ENCODE results near the gene AGFG2.

DNA sequence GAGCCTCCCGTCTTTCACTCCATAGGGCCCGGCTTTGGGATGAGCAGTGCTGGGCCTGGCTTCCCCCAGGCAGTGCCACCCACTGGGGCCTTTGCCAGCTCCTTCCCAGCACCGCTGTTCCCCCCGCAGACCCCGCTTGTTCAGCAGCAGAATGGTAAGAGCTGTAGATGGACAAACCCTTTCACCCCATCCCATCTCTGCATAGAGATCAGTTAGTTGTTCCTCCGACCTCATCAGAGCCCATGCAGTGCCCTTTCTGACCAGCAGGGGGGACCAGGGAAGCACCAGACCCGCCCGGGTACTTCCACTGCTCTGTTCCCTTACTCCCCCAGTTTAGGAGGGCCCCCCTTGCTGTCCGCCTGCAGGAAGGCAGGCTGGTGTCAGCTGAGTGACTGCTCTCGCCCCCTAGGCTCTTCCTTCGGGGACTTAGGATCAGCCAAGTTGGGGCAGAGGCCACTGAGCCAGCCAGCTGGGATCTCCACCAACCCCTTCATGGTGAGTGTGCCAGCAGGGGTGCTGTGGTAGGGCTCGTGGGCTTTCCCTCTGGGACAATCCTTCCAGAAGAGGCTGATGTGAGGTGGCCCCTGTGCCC is 24.9 kb downstream of the AGFG2 start:
- TF ChIP-seq YY1 (IDR thresholded peaks at IDR 0.05) (no peak), GABPA (IDR thresholded peaks at IDR 0.05 in 1 of 2, conservative IDR thresholded peaks at IDR 0.05 in 1 of 2) (no peak)
- TF ChIP-seq, protein P1, sequence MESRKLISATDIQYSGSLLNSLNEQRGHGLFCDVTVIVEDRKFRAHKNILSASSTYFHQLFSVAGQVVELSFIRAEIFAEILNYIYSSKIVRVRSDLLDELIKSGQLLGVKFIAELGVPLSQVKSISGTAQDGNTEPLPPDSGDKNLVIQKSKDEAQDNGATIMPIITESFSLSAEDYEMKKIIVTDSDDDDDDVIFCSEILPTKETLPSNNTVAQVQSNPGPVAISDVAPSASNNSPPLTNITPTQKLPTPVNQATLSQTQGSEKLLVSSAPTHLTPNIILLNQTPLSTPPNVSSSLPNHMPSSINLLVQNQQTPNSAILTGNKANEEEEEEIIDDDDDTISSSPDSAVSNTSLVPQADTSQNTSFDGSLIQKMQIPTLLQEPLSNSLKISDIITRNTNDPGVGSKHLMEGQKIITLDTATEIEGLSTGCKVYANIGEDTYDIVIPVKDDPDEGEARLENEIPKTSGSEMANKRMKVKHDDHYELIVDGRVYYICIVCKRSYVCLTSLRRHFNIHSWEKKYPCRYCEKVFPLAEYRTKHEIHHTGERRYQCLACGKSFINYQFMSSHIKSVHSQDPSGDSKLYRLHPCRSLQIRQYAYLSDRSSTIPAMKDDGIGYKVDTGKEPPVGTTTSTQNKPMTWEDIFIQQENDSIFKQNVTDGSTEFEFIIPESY (IDR thresholded peaks at IDR 0.05) = no peak
- TF ChIP-seq, protein P2, sequence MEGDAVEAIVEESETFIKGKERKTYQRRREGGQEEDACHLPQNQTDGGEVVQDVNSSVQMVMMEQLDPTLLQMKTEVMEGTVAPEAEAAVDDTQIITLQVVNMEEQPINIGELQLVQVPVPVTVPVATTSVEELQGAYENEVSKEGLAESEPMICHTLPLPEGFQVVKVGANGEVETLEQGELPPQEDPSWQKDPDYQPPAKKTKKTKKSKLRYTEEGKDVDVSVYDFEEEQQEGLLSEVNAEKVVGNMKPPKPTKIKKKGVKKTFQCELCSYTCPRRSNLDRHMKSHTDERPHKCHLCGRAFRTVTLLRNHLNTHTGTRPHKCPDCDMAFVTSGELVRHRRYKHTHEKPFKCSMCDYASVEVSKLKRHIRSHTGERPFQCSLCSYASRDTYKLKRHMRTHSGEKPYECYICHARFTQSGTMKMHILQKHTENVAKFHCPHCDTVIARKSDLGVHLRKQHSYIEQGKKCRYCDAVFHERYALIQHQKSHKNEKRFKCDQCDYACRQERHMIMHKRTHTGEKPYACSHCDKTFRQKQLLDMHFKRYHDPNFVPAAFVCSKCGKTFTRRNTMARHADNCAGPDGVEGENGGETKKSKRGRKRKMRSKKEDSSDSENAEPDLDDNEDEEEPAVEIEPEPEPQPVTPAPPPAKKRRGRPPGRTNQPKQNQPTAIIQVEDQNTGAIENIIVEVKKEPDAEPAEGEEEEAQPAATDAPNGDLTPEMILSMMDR (IDR thresholded peaks at IDR 0.05; ENCODE audit: low read depth, low read length, missing input control) = peak; percentile 94
- TF ChIP-seq, protein P3, sequence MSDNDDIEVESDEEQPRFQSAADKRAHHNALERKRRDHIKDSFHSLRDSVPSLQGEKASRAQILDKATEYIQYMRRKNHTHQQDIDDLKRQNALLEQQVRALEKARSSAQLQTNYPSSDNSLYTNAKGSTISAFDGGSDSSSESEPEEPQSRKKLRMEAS (IDR thresholded peaks at IDR 0.05) = no peak

All from liver (tissue), 3 donors.